IMR-90 (cell line): ENCODE data around the gene ABHD2. TPM values are rescaled to one million over a fixed set of nuclear protein-coding genes. Genes with fewer than 3 reads are reported as not detected.

Experiments used
- ATAC-seq: fragments of 200-7000 bp; cut with Tn5 transposase; 2 replicates; pipeline ENCODE4 v1.9.1; 2020; ENCODE audit warnings: low read depth, mild to moderate bottlenecking, moderate library complexity
- BruUV-seq: library from RNA; stranded (reverse); fragments of 400-500 nt; replicated peaks from 2 replicates; lab custom pipeline; 2021; lab: Mats Ljungman, UMichigan
- CTCF ChIA-PET: fragments of 300-600 bp; formaldehyde crosslinking; extraction: SDS; loops from one replicate; lab custom pipeline; 2021; ENCODE audit warnings: antibody characterized with exemption; lab: Yijun Ruan, JAX
- POLR2A ChIA-PET: fragments of 300-600 bp; sonication (Branson Sonifier 250); formaldehyde crosslinking; loops from one replicate; lab custom pipeline; 2022; ENCODE audit warnings: antibody characterized with exemption; ENCODE audit not compliant: unreplicated experiment; lab: Charles Lee
- DNase-seq: peaks from one replicate; pipeline ENCODE4 v3.0.0; 2013
- H2AFZ ChIP-seq: replicated peaks from 2 replicates; pipeline ENCODE3; 2013; ENCODE audit warnings: low read length, mild to moderate bottlenecking; ENCODE audit not compliant: poor library complexity
- H2AK5ac ChIP-seq: 2 replicates; pipeline ENCODE4 v1.6.1; 2013; ENCODE audit warnings: low read depth, low read length, inconsistent platforms
- H2AK9ac ChIP-seq: replicated peaks from 2 replicates; pipeline ENCODE3; 2013; ENCODE audit warnings: mild to moderate bottlenecking, low read depth, low read length, moderate library complexity; ENCODE audit not compliant: poor library complexity
- H2BK120ac ChIP-seq: 2 replicates; pipeline ENCODE4 v1.6.1; 2013; ENCODE audit warnings: low read depth, low read length, inconsistent platforms
- H2BK15ac ChIP-seq: 3 replicates; pipeline ENCODE4 v1.6.1; 2013; ENCODE audit warnings: low read depth, low read length, inconsistent platforms
- H2BK20ac ChIP-seq: 2 replicates; pipeline ENCODE4 v1.6.1; 2013; ENCODE audit warnings: low read depth, mild to moderate bottlenecking, inconsistent platforms, low read length, moderate library complexity
- H2BK5ac ChIP-seq: 2 replicates; pipeline ENCODE4 v1.6.1; 2013; ENCODE audit warnings: mild to moderate bottlenecking, low read depth, low read length, inconsistent platforms; ENCODE audit not compliant: poor library complexity, severe bottlenecking
- H3K14ac ChIP-seq: replicated peaks from 2 replicates; pipeline ENCODE4 v1.6.1; 2013; ENCODE audit warnings: low read depth, low read length, inconsistent platforms
- H3K18ac ChIP-seq: 2 replicates; pipeline ENCODE4 v1.6.1; 2013; ENCODE audit warnings: low read depth, low read length, control low read depth
- H3K23ac ChIP-seq: 2 replicates; pipeline ENCODE4 v1.6.1; 2013; ENCODE audit warnings: low read depth, low read length, inconsistent platforms
- H3K27ac ChIP-seq: 2 replicates; pipeline ENCODE4 v1.5.1; 2013; ENCODE audit warnings: mild to moderate bottlenecking, control low read depth, low read length; ENCODE audit not compliant: insufficient read depth
- H3K27me3 ChIP-seq: 2 replicates; pipeline ENCODE4 v1.6.1; 2013; ENCODE audit warnings: low read length; ENCODE audit not compliant: control insufficient read depth, insufficient read depth
- H3K36me3 ChIP-seq: 2 replicates; pipeline ENCODE4 v1.6.1; 2013; ENCODE audit warnings: low read length, mixed read lengths; ENCODE audit not compliant: control insufficient read depth, insufficient read depth
- H3K4ac ChIP-seq: 2 replicates; pipeline ENCODE4 v1.6.1; 2013; ENCODE audit warnings: low read depth, low read length, inconsistent platforms
- H3K4me1 ChIP-seq: 2 replicates; pipeline ENCODE4 v1.6.1; 2013; ENCODE audit warnings: low read length, mixed read lengths; ENCODE audit not compliant: control insufficient read depth, insufficient read depth
- H3K4me2 ChIP-seq: 2 replicates; pipeline ENCODE4 v1.6.1; 2013; ENCODE audit warnings: low read depth, mild to moderate bottlenecking, control low read depth, low read length, moderate library complexity
- H3K4me3 ChIP-seq: 2 replicates; pipeline ENCODE4 v1.5.1; 2013; ENCODE audit warnings: low read depth, mild to moderate bottlenecking, control low read depth, low read length, moderate library complexity; ENCODE audit not compliant: insufficient read depth
- H3K56ac ChIP-seq: 2 replicates; pipeline ENCODE4 v1.6.1; 2013; ENCODE audit warnings: low read length, inconsistent platforms; ENCODE audit not compliant: insufficient read depth; ENCODE audit errors: extremely low read depth
- H3K79me1 ChIP-seq, 2 experiments: 2 replicates each; pipeline ENCODE4 v1.6.1; 2013; ENCODE audit warnings: low read length in 2 of 2, inconsistent platforms in 1 of 2, low read depth in 1 of 2
- H3K9ac ChIP-seq: 2 replicates; pipeline ENCODE4 v1.6.1; 2013; ENCODE audit warnings: low read depth, low read length, control low read depth
- H3K9me1 ChIP-seq: 2 replicates; pipeline ENCODE4 v1.6.1; 2013; ENCODE audit warnings: low read length, inconsistent platforms; ENCODE audit not compliant: insufficient read depth
- H3K9me3 ChIP-seq: 2 replicates; pipeline ENCODE4 v1.6.1; 2013; ENCODE audit warnings: low read length; ENCODE audit not compliant: control insufficient read depth, insufficient read depth
- H4K20me1 ChIP-seq: 2 replicates; pipeline ENCODE4 v1.6.1; 2013; ENCODE audit warnings: low read length, inconsistent platforms; ENCODE audit not compliant: insufficient read depth
- H4K5ac ChIP-seq: 2 replicates; pipeline ENCODE4 v1.6.1; 2013; ENCODE audit warnings: mild to moderate bottlenecking, low read depth, low read length, control low read depth
- H4K8ac ChIP-seq, 2 experiments: 2 replicates each; pipeline ENCODE4 v1.6.1; 2013; ENCODE audit warnings: low read depth in 2 of 2, low read length in 2 of 2, control low read depth in 1 of 2, inconsistent platforms in 1 of 2
- H4K91ac ChIP-seq: 2 replicates; pipeline ENCODE4 v1.6.1; 2013; ENCODE audit warnings: low read depth, low read length, inconsistent platforms; ENCODE audit not compliant: insufficient read depth
- BHLHE40 ChIP-seq: fragments of 150-350 bp; IDR thresholded peaks from 2 replicates; pipeline ENCODE4 v1.6.1; 2016; ENCODE audit warnings: mild to moderate bottlenecking, low read depth, low read length
- CEBPB ChIP-seq: IDR thresholded peaks from 2 replicates; pipeline ENCODE4 v1.6.1; 2012; ENCODE audit warnings: low read depth, low read length, improper control_type of control experiment
- CHD1 ChIP-seq: IDR thresholded peaks from 2 replicates; pipeline ENCODE4 v1.6.1; 2012; ENCODE audit warnings: low read depth, low read length, improper control_type of control experiment
- ELK1 ChIP-seq: fragments of 150-350 bp; IDR thresholded peaks from 2 replicates; pipeline ENCODE4 v1.6.1; 2016; ENCODE audit warnings: low read depth, mild to moderate bottlenecking, low read length, moderate library complexity, borderline replicate concordance
- FOS ChIP-seq: fragments of 150-350 bp; IDR thresholded peaks from 2 replicates; pipeline ENCODE4 v1.6.1; 2016; ENCODE audit warnings: low read depth, low read length
- MAZ ChIP-seq: IDR thresholded peaks from 2 replicates; pipeline ENCODE4 v1.6.1; 2012; ENCODE audit warnings: low read depth, mild to moderate bottlenecking, low read length, improper control_type of control experiment, moderate library complexity, borderline replicate concordance
- MXI1 ChIP-seq: IDR thresholded peaks from 2 replicates; pipeline ENCODE4 v1.6.1; 2012; ENCODE audit warnings: low read depth, mild to moderate bottlenecking, low read length, moderate library complexity, borderline replicate concordance
- NFE2L2 ChIP-seq: fragments of 150-350 bp; IDR thresholded peaks from 2 replicates; pipeline ENCODE4 v1.6.1; 2016; ENCODE audit warnings: low read depth, mild to moderate bottlenecking, low read length
- POLR2A ChIP-seq: IDR thresholded peaks from 2 replicates; pipeline ENCODE4 v1.6.1; 2012; ENCODE audit warnings: mild to moderate bottlenecking, low read depth, low read length
- RAD21 ChIP-seq: IDR thresholded peaks from 2 replicates; pipeline ENCODE4 v1.6.1; 2012; ENCODE audit warnings: low read length, improper control_type of control experiment
- RCOR1 ChIP-seq: IDR thresholded peaks from 2 replicates; pipeline ENCODE4 v1.6.1; 2012; ENCODE audit warnings: mild to moderate bottlenecking, low read length, improper control_type of control experiment; ENCODE audit not compliant: insufficient replicate concordance
- RFX5 ChIP-seq: IDR thresholded peaks from 2 replicates; pipeline ENCODE4 v1.8.0; 2012; ENCODE audit warnings: low read depth, mild to moderate bottlenecking, low read length, moderate library complexity
- SMC3 ChIP-seq: fragments of 150-350 bp; IDR thresholded peaks from 2 replicates; pipeline ENCODE4 v1.6.1; 2016; ENCODE audit warnings: low read depth, mild to moderate bottlenecking, antibody characterized with exemption, low read length, moderate library complexity
- WGBS, 2 experiments: methylation state at CpG; one replicate each; pipeline versions ENCODE4 v1.1.5 to v1.1.7; 2013; ENCODE audit warnings: missing lambda C conversion rate in 2 of 2; ENCODE audit not compliant: insufficient read length in 1 of 2; ENCODE audit errors: extremely low coverage in 2 of 2; 5-methylcytosine and 5-hydroxymethylcytosine counted together
- dilution Hi-C: fragments of 300-500 bp; cut with HindIII; formaldehyde crosslinking; loops from one replicate; pipeline ENCODE4 v1.14.3; 2018; ENCODE audit warnings: low sequenced_read_pairs; ENCODE audit not compliant: unreplicated experiment
- in situ Hi-C: fragments of 300-500 bp; cut with MboI; formaldehyde crosslinking; loops from 3 replicates; pipeline ENCODE4 v1.14.3; 2019; ENCODE audit warnings: low sequenced_read_pairs, inconsistent platforms, mixed read lengths
- intact Hi-C: fragments of 100-400 bp; cut with micrococcal nuclease; formaldehyde crosslinking; loops from 2 replicates; pipeline ENCODE4 v1.10.0; 2022
- polyA plus RNA-seq, 3 experiments: library from polyadenylated mRNA; depleted of rRNA; stranded (reverse); fragments of >200 nt; gene quantifications; 2 replicates each; pipeline ENCODE4 v1.2.3, GENCODE V29; 2012; ENCODE audit warnings: low replicate concordance in 1 of 3
- total RNA-seq: library from RNA; depleted of rRNA; stranded (reverse); fragments of >200 nt; gene quantifications from 2 replicates; pipeline ENCODE4 v1.2.3, GENCODE V29; 2012
- TF ChIP-seq, protein P1 (sequence below): fragments of 150-350 bp; IDR thresholded peaks from 2 replicates; pipeline ENCODE4 v1.6.1; 2017; ENCODE audit warnings: mild to moderate bottlenecking, antibody characterized with exemption, low read length, low read depth
- TF ChIP-seq, protein P2 (sequence below): conservative IDR thresholded peaks from 2 replicates; pipeline ENCODE4 v1.5.1; 2012; ENCODE audit warnings: mild to moderate bottlenecking, low read depth, low read length, improper control_type of control experiment

The ABHD2 gene
- total and polyA plus RNA-seq, 2 of the 4 experiments (the other 2 are of a cell fraction) = 31.2 to 62.9 TPM

DNA sequence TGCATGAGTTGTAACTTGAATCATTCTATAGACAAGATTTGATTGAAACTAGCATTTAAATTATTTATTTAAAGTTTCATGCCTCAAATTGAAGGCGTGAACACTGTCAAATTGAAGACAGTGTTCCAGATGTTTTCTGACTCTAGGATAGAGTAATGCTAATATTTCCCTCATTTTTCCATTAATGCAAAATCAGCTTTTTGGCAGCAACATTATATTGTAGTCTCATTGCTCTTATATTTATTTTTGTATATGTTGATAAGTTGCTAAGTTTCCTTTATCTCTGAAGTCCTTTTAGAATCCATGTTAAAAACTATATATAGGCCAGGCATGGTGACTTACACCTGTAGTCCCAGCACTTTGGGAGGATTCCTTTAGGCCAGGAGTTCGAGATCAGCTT is 160.3 kb downstream of the ABHD2 start:
- H3K27ac ChIP-seq = no peak overlapping the region
- dilution Hi-C loops = no loop called here
- H3K79me1 ChIP-seq = peaks cover 19 to 25% of the 10 kb centered on the region in 2 experiments
- no peak overlapping the region for H4K5ac ChIP-seq
- no peaks in the 10 kb centered on the region for H3K4me1 ChIP-seq
- TF ChIP-seq, protein P1, sequence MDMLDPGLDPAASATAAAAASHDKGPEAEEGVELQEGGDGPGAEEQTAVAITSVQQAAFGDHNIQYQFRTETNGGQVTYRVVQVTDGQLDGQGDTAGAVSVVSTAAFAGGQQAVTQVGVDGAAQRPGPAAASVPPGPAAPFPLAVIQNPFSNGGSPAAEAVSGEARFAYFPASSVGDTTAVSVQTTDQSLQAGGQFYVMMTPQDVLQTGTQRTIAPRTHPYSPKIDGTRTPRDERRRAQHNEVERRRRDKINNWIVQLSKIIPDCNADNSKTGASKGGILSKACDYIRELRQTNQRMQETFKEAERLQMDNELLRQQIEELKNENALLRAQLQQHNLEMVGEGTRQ = no peak
- TF ChIP-seq POLR2A = no peak
- TF ChIP-seq, protein P2, sequence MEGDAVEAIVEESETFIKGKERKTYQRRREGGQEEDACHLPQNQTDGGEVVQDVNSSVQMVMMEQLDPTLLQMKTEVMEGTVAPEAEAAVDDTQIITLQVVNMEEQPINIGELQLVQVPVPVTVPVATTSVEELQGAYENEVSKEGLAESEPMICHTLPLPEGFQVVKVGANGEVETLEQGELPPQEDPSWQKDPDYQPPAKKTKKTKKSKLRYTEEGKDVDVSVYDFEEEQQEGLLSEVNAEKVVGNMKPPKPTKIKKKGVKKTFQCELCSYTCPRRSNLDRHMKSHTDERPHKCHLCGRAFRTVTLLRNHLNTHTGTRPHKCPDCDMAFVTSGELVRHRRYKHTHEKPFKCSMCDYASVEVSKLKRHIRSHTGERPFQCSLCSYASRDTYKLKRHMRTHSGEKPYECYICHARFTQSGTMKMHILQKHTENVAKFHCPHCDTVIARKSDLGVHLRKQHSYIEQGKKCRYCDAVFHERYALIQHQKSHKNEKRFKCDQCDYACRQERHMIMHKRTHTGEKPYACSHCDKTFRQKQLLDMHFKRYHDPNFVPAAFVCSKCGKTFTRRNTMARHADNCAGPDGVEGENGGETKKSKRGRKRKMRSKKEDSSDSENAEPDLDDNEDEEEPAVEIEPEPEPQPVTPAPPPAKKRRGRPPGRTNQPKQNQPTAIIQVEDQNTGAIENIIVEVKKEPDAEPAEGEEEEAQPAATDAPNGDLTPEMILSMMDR = no peak
- TF ChIP-seq RCOR1 = no peak
- no peak for TF ChIP-seq CHD1
- no peak for TF ChIP-seq NFE2L2
- TF ChIP-seq MAZ = no peak
- no peak for TF ChIP-seq CEBPB
- no peak for TF ChIP-seq ELK1
- TF ChIP-seq MXI1 = no peak
- no peak for TF ChIP-seq BHLHE40
- TF ChIP-seq RFX5 = no peak
- TF ChIP-seq SMC3 = no peak
- no peak for TF ChIP-seq FOS
- no peak for TF ChIP-seq RAD21
- H3K56ac ChIP-seq = no peak overlapping the region
- no peaks in the 10 kb centered on the region for H3K27me3 ChIP-seq
- no peak overlapping the region for H2BK20ac ChIP-seq
- H2BK120ac ChIP-seq = no peak overlapping the region
- H4K20me1 ChIP-seq = no peaks in the 10 kb centered on the region
- no CpG with 5 or more reads among the region's 2 CpGs for WGBS, 2 experiments
- no peak overlapping the region for H2BK5ac ChIP-seq
- DNase-seq (no peak), ATAC-seq (no peak)
- H4K91ac ChIP-seq = no peak overlapping the region
- H3K9ac ChIP-seq = no peak overlapping the region
- H3K23ac ChIP-seq = no peak overlapping the region
- H3K36me3 ChIP-seq = peaks cover 2% of the 10 kb centered on the region; the same call in 1 of the 2 replicates
- H3K9me3 ChIP-seq = no peaks in the 10 kb centered on the region
- intact Hi-C loops = no loop called here
- no peak overlapping the region for H3K18ac ChIP-seq
- ChIA-PET CTCF (interaction anchor here (0.6 kb wide), 2 partner anchors 374 to 1596 kb away, joined by 3 read pairs; no protein-coding TSS in a partner anchor), POLR2A (no interaction called here)
- no peak overlapping the region for H2BK15ac ChIP-seq
- H2AFZ ChIP-seq = no peak overlapping the region
- BruUV-seq = no TSS peak
- H4K8ac ChIP-seq = no peak overlapping the region
- no peak overlapping the region for H2AK9ac ChIP-seq
- H3K4me3 ChIP-seq = no peak overlapping the region
- H3K9me1 ChIP-seq = peaks cover 3% of the 10 kb centered on the region; the same call in 1 of the 2 replicates
- no peak overlapping the region for H2AK5ac ChIP-seq
- in situ Hi-C loops = no loop called here
- no peak overlapping the region for H3K14ac ChIP-seq
- no peak overlapping the region for H3K4me2 ChIP-seq
- no peak overlapping the region for H3K4ac ChIP-seq
